Uterus (tissue), 4 donors: Measurements from ENCODE around the gene BRCA2. TPM values are rescaled to one million over a fixed set of nuclear protein-coding genes. Genes with fewer than 3 reads are reported as not detected.

Experiments
- DNase-seq, 2 donors: peaks; one replicate each; pipeline ENCODE4 v3.0.0-alpha.2; 2019 to 2020
- H3K27ac ChIP-seq, 2 donors: fragments of 200-600 bp; sonication (generic); 1 replicate in 1 of 2; 2 replicates in 1 of 2; pipeline ENCODE4 v1.5.1; 2016 to 2018
- H3K27me3 ChIP-seq, 2 donors: fragments of 200-600 bp; sonication (generic); one replicate each; pipeline ENCODE4 v1.5.1; 2018 to 2019; ENCODE audit warnings: control low read depth in 1 of 2
- H3K36me3 ChIP-seq, 2 donors: fragments of 200-600 bp; sonication (generic); one replicate each; pipeline ENCODE4 v1.5.1; 2019; ENCODE audit warnings: control low read depth in 1 of 2
- H3K4me1 ChIP-seq, 2 donors: fragments of 200-600 bp; sonication (generic); one replicate each; pipeline ENCODE4 v1.5.1; 2018 to 2019; ENCODE audit warnings: control low read depth in 1 of 2
- H3K4me3 ChIP-seq, 2 donors: fragments of 200-600 bp; sonication (generic); 1 replicate in 1 of 2; 2 replicates in 1 of 2; pipeline ENCODE4 v1.5.1; 2018 to 2019; ENCODE audit warnings: mild to moderate bottlenecking in 1 of 2
- H3K9me3 ChIP-seq, 2 donors: fragments of 200-600 bp; sonication (generic); one replicate each; pipeline ENCODE4 v1.5.1; 2019; ENCODE audit warnings: control low read depth in 1 of 2
- POLR2A ChIP-seq, 2 donors: fragments of 450-650 bp; IDR thresholded peaks; one replicate each; pipeline ENCODE4 v1.6.1; 2016; ENCODE audit warnings: antibody characterized with exemption in 2 of 2, mild to moderate bottlenecking in 1 of 2, moderate library complexity in 1 of 2
- intact Hi-C: fragments of 100-400 bp; cut with DNase I; formaldehyde crosslinking; loops from one replicate; pipeline ENCODE4 v1.15.1; 2023; ENCODE audit warnings: low total_unique reads
- total RNA-seq, 4 donors: library from RNA; depleted of rRNA in 3 of 4; stranded (reverse); fragments of >200 nt in 3 of 4; gene quantifications; one replicate each; pipeline versions ENCODE4 v1.1.0 to v1.2.4, GENCODE V29; 2014 to 2023
- TF ChIP-seq, protein P1 (sequence below), 4 experiments: fragments of 200-600 bp in 2 of 4; fragments of 450-650 bp in 2 of 4; sonication (generic) in 2 of 4; IDR thresholded peaks; one replicate each; pipeline ENCODE4 v1.5.1; 2016 to 2019; ENCODE audit warnings: antibody characterized with exemption in 4 of 4, mild to moderate bottlenecking in 2 of 4, moderate library complexity in 1 of 4
- donor health status: DM: yes; HTN: yes; CAD: no.

BRCA2 gene
- total RNA-seq, 4 donors from 2014 or later = 0.26 to 11.5 (median 0.89) TPM

DNA sequence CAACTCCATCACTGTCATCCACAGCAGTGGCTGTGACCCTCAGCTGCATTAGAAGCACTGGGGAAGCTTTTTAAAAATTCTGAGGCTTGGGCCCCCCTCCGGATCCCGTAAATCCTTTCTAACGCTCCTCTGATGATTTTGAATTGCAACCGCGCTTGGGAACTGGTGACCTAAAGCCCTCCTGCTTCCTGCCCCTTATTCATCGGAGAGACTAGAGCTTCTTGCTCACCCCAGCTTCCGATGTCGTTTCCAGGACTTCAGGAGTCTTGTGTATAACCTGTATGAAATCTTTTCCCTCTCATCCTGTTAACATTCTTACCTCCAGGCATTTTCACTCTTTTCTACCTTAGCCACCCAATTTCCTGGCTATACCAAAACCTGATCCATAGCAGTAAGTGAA is 14.9 kb upstream of the BRCA2 start:
- Histone ChIP-seq H3K9me3 (no peaks in the 10 kb centered on the region), H3K27me3 (no peaks in the 10 kb centered on the region), H3K36me3 (no peaks in the 10 kb centered on the region), H3K4me3 (no peak overlapping the region), H3K27ac (no peak overlapping the region), H3K4me1 (no peaks in the 10 kb centered on the region)
- intact Hi-C loops = no loop called here
- TF ChIP-seq, protein P1, sequence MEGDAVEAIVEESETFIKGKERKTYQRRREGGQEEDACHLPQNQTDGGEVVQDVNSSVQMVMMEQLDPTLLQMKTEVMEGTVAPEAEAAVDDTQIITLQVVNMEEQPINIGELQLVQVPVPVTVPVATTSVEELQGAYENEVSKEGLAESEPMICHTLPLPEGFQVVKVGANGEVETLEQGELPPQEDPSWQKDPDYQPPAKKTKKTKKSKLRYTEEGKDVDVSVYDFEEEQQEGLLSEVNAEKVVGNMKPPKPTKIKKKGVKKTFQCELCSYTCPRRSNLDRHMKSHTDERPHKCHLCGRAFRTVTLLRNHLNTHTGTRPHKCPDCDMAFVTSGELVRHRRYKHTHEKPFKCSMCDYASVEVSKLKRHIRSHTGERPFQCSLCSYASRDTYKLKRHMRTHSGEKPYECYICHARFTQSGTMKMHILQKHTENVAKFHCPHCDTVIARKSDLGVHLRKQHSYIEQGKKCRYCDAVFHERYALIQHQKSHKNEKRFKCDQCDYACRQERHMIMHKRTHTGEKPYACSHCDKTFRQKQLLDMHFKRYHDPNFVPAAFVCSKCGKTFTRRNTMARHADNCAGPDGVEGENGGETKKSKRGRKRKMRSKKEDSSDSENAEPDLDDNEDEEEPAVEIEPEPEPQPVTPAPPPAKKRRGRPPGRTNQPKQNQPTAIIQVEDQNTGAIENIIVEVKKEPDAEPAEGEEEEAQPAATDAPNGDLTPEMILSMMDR (IDR thresholded peaks at IDR 0.05) = no peak
- no peak for TF ChIP-seq POLR2A (IDR thresholded peaks at IDR 0.05)
- DNase-seq = no peak

DNA sequence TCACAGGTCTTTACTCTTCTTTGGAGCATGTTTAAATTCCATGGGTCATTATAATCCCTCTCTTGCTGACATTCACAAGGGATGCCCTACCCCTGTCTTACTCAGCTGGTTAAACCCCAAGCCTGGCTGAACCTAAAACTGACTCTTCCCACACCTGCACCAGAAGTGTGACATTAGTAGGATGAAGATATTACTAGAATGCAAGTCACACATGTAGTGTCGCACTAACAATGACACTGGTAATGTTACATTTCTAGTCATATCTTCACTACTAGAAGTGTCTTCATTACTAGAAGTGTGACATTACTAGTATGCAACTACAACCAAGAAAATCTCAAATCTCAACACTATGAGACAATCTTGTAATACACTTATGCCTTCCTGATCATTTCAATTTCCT is 14.4 kb upstream of the BRCA2 start:
- TF ChIP-seq POLR2A (IDR thresholded peaks at IDR 0.05) = no peak
- TF ChIP-seq, protein P1 (IDR thresholded peaks at IDR 0.05) = no peak
- Histone ChIP-seq H3K27ac (no peak overlapping the region), H3K9me3 (no peaks in the 10 kb centered on the region), H3K36me3 (no peaks in the 10 kb centered on the region), H3K4me1 (no peaks in the 10 kb centered on the region), H3K4me3 (no peak overlapping the region), H3K27me3 (no peaks in the 10 kb centered on the region)
- no peak for DNase-seq
- intact Hi-C loops = no loop called here

DNA sequence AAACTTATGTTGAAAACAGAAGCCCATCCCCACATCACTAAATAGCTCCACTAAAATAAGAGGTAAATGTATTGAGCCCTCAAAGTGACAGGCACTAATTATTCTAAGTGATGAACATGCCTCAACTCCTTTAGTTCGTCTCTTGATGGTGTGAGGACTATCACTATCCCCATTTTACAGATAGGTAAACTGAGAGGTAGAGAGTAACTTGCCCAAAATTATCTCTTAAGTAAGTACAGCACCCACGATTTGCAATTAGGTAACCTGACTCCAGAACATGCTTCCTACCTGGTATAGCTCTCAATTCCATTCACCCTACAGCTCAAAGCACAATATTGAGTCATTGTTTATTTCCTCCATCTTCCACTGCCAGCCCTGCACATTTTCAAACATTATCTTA is 12.8 kb upstream of the BRCA2 start:
- no peak for DNase-seq
- Histone ChIP-seq H3K27me3 (no peaks in the 10 kb centered on the region), H3K4me3 (no peak overlapping the region), H3K9me3 (no peaks in the 10 kb centered on the region), H3K36me3 (no peaks in the 10 kb centered on the region), H3K4me1 (no peaks in the 10 kb centered on the region), H3K27ac (no peak overlapping the region)
- intact Hi-C loops = no loop called here
- TF ChIP-seq POLR2A (IDR thresholded peaks at IDR 0.05) = no peak
- TF ChIP-seq, protein P1 (IDR thresholded peaks at IDR 0.05) = no peak

DNA sequence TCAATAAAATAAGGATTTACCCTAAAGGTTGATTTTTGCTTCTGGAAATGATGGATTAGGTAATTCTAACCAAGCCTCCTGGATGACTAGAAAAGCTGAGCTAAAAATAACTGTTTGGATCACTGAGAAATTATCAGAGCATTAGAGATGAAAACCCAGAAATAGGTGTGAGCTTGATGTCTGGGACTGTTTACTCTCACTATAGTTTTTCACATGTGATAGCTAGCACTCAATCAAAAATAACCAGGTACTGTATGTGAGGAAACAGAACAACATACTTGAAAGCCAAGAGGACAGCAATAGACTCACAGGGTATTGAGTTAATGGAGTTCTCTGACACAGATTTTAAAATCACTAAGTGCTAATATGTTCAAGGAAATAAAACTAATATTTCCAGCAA is 9.7 kb upstream of the BRCA2 start:
- intact Hi-C loops = no loop called here
- TF ChIP-seq, protein P1 (IDR thresholded peaks at IDR 0.05) = no peak
- no peak for TF ChIP-seq POLR2A (IDR thresholded peaks at IDR 0.05)
- no peaks in the 10 kb centered on the region for H3K27me3 ChIP-seq
- H3K27ac ChIP-seq = no peak overlapping the region
- DNase-seq = no peak
- H3K9me3 ChIP-seq = no peaks in the 10 kb centered on the region
- H3K4me3 ChIP-seq = no peak overlapping the region
- peaks cover 0 to 6% of the 10 kb centered on the region in 2 donors for H3K4me1 ChIP-seq
- no peaks in the 10 kb centered on the region for H3K36me3 ChIP-seq

DNA sequence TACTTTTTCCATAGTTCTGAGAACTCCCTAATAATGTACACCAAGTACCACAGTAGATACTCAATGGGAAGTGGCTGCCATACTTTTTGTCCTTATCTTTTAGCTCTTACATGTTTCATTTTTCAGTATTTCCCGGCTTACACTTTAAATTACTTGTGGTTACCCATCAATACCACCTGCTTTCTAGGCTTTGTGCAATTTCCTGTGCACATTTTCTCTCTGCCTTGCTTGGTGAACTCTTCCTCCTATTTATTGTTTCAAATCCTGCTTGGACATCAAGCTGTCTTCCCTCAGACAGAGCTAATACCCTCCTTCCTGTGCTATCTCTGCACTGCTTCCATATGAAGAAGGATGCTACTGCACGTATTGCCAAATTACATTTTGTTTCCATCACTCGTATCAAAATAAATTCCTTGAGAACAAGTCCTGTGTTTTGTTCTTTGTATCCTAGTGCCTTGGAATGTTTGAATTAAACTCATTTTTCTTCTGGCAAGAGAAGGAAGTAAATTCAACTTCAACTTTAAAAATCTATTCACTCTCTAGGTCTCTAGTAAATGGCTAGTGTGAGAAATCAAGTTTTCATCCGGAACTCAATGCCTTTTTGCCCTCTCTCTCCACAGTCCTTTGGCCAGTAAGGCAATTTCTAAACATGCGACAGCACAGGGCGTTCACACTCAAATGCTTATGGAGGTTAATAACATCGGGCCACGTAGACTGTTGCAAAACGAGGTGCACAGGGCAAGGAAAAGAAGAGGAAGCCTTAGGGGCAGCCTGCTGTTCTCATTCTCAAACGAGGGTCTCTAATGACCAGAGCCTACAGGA is 5.8 kb upstream of the BRCA2 start:
- peak in 1 of 2 donors; percentile 29 for DNase-seq
- H3K27ac ChIP-seq = peak overlapping the region; percentile 13 to 67
- H3K36me3 ChIP-seq = no peaks in the 10 kb centered on the region
- no peaks in the 10 kb centered on the region for H3K9me3 ChIP-seq
- TF ChIP-seq, protein P1 (IDR thresholded peaks at IDR 0.05) = no peak
- TF ChIP-seq POLR2A (IDR thresholded peaks at IDR 0.05) = no peak
- peaks cover 0 to 6% of the 10 kb centered on the region in 2 donors for H3K4me1 ChIP-seq
- H3K4me3 ChIP-seq = peak overlapping the region in 1 of 2 donors; percentile 18
- H3K27me3 ChIP-seq = no peaks in the 10 kb centered on the region
- intact Hi-C loops = no loop called here
